Measurements from ENCODE around the gene TSKS. TPM values are rescaled to one million over a fixed set of nuclear protein-coding genes. Genes with fewer than 3 reads are reported as not detected.

The TSKS gene
- total RNA-seq, 1 experiment from 2014 or later, result 0.76 TPM

- TF ChIP-seq ZNF274 (IDR thresholded peaks at IDR 0.05; ENCODE audit: low read depth, low read length) (no peak), CEBPB (IDR thresholded peaks at IDR 0.05; ENCODE audit: low read depth) (no peak), SIN3A (IDR thresholded peaks at IDR 0.05; ENCODE audit: low read depth) (no peak)
These were observed 57.2 kb downstream of the TSKS start (continued) for GRCh38 chr19:49705919-49706318.

- H3K4me2 ChIP-seq (ENCODE audit: low read length), result no peak overlapping the region
- H3K79me2 ChIP-seq (ENCODE audit: insufficient read depth, low read length), result no peaks in the 10 kb centered on the region
- ChIA-PET POLR2A (interaction anchor here (0.5 kb wide), 1 partner anchor 12 kb away, joined by 3 read pairs; no protein-coding TSS in a partner anchor), RAD21 (ENCODE audit: low non-redundant PET in 1 of 2, low total read pairs in 2 of 2, uncharacterized antibody in 2 of 2, unreplicated experiment in 2 of 2) (no interaction called here), CTCF (no interaction called here)
- DNase-seq (ENCODE audit: low read depth, low spot score) (no peak), ATAC-seq (no peak)
- no peaks in the 10 kb centered on the region for H3K9me3 ChIP-seq (ENCODE audit: control insufficient read depth in 1 of 2, insufficient read depth in 1 of 2, low read depth in 1 of 2, low read length in 2 of 2)
- no peak overlapping the region for H3K27ac ChIP-seq (ENCODE audit: low read depth, low read length)
- no peaks in the 10 kb centered on the region for H4K20me1 ChIP-seq (ENCODE audit: insufficient read depth)
- no peaks in the 10 kb centered on the region for H3K27me3 ChIP-seq (ENCODE audit: insufficient read depth, low read length)
- H3K36me3 ChIP-seq (ENCODE audit: control insufficient read depth in 1 of 2, insufficient read depth in 2 of 2, low read length in 2 of 2), result no peaks in the 10 kb centered on the region
- no TSS peak for BruUV-seq (replicated peaks)
- no peak overlapping the region for H2AFZ ChIP-seq (ENCODE audit: low read depth, low read length, poor library complexity, severe bottlenecking)
- no peaks in the 10 kb centered on the region; a peak in 1 of 4 replicates for H3K4me1 ChIP-seq (ENCODE audit: control insufficient read depth in 1 of 2, insufficient read depth in 2 of 2, low read length in 2 of 2)
- no peak overlapping the region for H3K9ac ChIP-seq (ENCODE audit: low read length)
- intact Hi-C loops (cut with micrococcal nuclease), result no loop called here
- TF ChIP-seq EZH2 (IDR thresholded peaks at IDR 0.05) (no peak), EZH2phosphoT487 (IDR thresholded peaks at IDR 0.05; ENCODE audit: borderline replicate concordance) (no peak), POLR2A (IDR thresholded peaks at IDR 0.05; ENCODE audit: borderline replicate concordance, extremely low read depth, insufficient read depth, insufficient read length) (no peak), JUND (IDR thresholded peaks at IDR 0.05) (no peak), EGR1 (IDR thresholded peaks at IDR 0.05; ENCODE audit: low read depth) (no peak), ELF1 (IDR thresholded peaks at IDR 0.05; ENCODE audit: borderline replicate concordance, low read depth) (no peak), ZFX (IDR thresholded peaks at IDR 0.05) (no peak), MAX (IDR thresholded peaks at IDR 0.05) (no peak), FOSL1 (IDR thresholded peaks at IDR 0.05; ENCODE audit: low read depth) (no peak), REST (IDR thresholded peaks at IDR 0.05; ENCODE audit: low read depth) (no peak), ZNF274 (IDR thresholded peaks at IDR 0.05; ENCODE audit: low read depth, low read length) (no peak), SRF (IDR thresholded peaks at IDR 0.05; ENCODE audit: low read depth) (no peak)
- H3K4me3 ChIP-seq (replicated peaks in 1 of 2; ENCODE audit: low read depth in 1 of 2, low read length in 2 of 2), result no peak overlapping the region
- no peaks in the 10 kb centered on the region for H3K9me2 ChIP-seq (ENCODE audit: insufficient read depth)
These were observed 58.0 kb downstream of the TSKS start for GRCh38 chr19:49704888-49705642.
